ENCODE data around the gene CKAP5.
"Not testable (repeated sequence)": the region's sequence is repeated elsewhere in the genome, so short reads cannot be mapped to it uniquely, and the experiment has no call there.

The CKAP5 gene

DNA sequence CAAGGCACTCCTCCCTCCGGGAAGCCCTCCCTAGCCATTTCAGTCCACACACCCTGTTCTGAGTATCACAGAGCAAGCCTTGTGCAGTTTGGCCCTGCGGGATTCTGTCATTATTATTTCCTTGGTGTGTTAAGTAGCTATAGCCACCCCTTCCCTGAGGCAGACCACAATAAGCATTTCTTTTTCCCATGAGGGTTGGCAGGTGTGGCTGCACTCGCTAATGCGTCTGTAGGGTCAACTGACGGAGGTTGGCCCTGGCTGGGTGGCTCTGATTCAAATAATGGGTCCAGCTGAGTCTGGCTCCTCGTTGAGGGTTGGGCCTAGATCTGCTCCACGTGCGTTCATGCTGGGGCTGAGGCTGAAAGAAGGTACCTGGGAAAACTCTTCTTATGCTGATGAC is 122.0 kb downstream of the CKAP5 start:
- no peak for DNase-seq

DNA sequence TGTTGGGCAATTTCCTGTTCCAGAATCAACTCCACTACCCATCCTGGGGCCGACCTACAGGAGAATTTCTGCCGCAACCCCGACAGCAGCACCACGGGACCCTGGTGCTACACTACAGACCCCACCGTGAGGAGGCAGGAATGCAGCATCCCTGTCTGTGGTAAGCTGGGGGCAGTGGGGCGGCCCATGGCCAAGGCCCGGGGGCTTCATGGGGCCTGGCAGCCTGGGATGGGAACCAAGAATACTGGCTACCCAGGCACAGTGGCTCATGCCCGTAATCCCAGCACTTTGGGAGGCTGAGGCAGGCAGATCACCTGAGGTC is 122.8 kb downstream of the CKAP5 start:
- no peak for DNase-seq

DNA sequence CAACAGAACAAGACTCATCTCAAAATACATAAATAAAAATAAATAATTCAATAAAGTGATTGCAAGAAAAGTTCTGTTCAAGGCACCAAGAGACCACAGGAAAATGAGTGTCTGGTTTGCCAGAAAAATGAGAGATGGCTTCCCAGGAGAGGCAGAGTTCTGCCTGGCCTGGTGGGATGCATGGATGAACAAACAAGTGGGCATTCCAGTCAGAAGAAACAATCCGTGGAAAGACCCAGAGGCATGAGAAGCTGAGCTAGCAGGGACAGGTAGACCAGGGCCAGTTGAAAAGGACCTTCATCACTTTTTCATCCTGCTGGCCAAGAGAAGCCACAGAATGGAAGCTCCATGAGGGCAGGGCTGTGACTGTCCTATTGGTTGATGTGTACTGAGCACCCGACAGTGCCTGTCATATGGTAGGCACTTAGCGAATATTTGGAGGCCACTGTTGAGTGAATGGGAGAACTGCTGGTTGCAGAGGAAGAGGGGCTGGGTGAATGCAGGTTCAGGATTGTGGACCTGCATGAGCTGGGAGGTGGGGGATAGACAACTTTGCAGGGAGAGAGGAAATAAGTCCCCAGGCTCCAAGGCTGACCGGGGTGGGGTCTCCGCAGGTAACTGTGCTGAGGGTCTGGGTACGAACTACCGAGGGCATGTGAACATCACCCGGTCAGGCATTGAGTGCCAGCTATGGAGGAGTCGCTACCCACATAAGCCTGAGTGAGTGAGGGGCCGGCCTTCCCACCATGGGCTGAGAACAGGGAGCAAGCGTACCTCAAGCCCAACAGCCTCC is 123.3 kb downstream of the CKAP5 start:
- no peak for DNase-seq

DNA sequence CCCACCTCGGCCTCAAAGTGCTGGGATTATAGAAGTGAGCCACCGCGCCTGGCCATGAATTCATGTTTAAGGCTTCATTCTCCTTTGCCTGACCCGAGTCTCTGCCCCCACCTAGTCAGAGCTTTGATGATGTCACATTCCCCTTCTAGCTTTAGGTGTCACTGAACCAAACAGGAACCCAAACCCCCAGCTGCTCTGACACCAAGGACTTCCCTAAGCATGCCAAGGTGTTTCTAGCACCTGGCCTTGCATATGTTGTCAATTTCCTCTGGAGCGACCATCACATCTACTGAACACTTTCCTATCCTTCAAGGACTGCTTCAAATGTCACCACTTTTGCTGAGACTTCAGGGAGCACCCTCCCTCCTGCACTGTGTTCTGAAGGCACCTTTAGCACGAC is 124.8 kb downstream of the CKAP5 start:
- no peak for DNase-seq

DNA sequence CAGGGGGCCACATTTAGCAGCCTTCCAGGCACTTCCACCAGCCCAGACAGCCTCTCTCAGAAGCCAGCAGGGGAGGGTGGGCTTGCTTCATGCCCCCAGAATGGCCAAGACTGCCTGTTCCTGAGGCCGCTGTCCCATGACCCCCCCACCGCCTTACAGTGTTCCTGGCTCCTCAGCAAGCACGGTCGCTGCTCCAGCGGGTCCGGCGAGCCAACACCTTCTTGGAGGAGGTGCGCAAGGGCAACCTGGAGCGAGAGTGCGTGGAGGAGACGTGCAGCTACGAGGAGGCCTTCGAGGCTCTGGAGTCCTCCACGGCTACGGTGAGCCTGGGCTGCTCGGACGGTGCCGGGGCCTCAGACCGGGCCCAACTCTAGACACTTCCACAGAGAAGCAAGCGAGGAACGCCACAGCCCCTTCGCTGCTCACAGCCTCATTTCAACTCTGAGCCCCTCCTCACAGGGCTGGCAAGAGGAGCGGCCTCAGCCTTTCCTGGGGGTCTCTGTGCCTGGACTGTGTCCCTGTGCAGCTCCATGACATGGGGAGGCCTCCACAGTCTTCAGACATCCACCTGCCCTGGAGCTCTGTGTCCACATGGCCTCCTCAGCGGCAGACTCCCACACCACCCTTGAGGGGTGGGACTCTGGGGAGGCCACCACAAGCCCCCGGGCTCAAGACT is 126.4 kb downstream of the CKAP5 start:
- no peak for DNase-seq

DNA sequence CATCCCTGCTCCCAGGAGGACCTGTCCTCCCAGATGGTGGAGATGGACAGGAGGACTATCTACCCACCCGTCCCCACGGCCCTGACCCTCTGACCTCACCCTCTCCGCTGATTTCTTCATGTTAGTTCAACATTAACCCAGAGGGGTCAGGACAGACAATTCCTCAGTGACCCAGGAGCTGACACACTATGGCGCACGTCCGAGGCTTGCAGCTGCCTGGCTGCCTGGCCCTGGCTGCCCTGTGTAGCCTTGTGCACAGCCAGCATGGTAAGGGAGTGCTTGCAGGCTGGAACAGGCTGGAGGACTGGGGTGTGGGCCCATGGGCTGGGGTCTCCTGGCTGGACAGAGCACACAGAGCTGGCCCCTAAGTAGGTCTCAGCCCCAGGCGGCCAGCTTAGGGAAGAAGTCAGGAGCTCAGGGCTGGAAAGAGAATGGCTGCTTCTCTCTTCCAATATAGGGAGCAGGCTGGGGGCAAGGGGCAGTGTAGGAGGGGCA is 127.0 kb downstream of the CKAP5 start, which contains the start of gene F2:
Gene F2, plus strand, starts transcription at position 166 of the 495 bp plus-strand sequence. Its CDS starts 23 bp downstream, at position 189.
- DNase-seq = no peak

DNA sequence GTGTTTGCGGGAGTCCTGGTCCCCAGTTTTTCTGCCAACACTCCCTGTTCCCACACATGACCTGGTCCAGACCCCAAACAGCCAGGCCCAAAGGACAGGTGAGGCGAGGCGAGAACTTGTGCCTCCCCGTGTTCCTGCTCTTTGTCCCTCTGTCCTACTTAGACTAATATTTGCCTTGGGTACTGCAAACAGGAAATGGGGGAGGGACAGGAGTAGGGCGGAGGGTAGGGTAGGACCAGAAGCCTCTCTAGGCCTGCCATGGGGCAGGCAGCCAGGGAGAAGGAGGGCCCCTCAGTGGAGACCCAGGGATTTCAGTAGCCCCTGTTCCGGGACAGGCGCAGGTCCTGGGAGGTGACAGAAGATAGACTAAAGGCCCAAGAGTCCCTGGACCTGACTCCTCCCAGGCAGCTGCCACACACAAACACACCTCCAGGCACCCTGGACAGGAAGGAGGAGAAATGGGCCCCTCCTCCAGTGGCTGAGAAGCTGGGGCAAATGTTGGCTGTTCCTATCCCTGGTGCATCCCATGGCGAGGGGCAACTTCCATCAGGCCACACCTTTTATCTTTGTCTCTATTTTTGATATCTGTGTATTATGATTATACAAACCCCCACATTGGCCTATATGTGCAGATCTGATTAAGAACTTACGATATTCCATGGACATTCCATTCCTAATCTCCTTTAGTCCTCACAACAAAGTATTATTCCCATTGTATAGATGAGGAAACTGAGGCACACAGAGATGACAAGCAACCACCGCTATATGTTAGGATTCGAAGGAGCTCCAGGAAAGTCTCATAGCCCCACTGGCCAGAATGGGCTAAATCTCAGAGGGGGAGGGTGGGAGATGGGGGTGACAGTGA is 127.7 kb downstream of the CKAP5 start:
- peak; percentile 22 for DNase-seq

DNA sequence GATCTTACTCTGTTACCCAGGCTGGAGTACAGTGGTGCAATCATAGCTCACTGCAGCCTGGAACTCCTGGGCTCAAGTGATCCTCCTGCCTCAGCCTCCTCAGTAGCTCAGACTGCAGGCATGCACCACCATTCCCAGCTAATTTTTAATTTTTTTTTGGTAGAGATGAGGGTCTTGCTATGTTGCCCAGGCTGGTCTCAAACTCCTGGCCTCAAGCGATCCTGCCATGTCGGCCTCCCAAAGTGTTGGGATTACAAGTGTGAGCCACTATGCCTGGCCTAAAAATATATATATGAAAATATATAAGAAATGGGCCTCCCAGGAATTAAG is 128.3 kb downstream of the CKAP5 start:
- not testable (repeated sequence) for DNase-seq

DNA sequence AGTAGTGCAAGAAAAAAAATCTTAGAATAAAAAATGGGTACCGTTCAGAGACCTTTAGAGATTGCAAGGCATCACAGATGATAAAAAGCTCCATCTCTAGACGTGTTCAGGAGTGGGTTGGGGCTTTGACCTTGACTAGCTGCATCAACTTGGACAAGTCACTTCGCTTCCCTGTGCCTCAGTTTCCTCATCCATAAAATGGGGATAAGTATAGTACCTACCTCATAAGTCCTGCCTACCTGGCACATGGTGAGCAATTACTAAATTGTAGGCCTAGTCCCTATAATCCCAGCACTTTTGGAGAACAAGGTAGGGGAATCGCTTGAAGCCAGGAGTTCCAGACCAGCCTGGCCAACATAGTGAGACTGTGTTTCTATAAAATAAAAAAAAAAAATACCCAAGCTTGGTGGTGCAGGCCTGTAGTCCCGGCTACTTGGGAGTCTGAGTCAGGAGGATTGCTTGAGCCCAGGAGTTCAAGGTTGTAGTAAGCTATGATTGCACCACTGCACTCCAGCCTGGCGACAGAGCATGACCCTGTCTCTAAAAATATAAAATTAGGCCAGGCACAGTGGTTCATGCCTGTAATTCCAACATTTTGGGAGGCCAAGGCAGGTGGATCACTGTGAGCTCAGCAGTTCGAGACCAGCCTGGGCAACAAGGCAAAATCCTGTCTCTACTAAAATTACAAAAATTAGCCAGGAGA is 133.1 kb downstream of the CKAP5 start:
- no peak for DNase-seq

DNA sequence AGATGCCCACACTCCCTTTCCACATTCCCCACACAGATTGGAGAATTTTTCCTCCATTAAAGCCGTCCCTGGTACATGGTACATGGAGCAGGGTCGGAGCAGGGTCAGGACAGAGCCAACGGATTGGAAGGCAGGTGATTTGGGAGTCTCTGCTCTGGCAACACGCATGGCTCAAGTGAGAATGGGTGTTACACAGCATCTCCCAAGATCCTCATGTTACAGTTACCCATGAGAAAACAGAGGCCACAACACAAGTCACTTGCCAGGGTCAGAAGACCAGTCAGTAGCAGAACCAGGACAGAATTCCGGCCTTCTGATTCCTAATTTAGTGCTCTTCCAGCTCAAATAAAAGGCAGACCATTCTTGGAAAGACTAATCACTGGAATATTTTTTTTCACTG is 134.8 kb downstream of the CKAP5 start:
- no peak for DNase-seq

DNA sequence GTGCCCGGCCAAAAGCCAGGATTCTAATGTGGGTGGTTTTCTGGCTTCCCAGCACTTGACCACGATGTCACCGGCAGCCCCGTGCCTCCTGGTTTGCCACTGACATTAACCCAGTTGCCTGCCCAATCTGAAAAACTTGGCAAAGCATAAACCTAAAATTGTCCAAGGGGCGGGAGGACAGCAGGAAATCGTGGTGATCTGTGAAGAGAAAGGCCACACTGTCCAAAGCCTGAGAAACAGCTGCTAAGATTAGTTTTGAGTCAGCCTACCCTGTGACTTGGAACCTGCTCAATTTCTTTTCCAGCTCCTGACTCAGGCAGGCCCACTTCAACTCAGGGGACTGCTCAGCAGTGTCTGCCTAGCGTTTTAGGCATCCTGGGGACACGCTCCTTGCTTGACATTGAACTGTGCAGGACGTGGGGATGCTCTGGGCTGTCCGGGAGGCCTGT is 135.2 kb downstream of the CKAP5 start:
- peak; percentile 82 for DNase-seq

DNA sequence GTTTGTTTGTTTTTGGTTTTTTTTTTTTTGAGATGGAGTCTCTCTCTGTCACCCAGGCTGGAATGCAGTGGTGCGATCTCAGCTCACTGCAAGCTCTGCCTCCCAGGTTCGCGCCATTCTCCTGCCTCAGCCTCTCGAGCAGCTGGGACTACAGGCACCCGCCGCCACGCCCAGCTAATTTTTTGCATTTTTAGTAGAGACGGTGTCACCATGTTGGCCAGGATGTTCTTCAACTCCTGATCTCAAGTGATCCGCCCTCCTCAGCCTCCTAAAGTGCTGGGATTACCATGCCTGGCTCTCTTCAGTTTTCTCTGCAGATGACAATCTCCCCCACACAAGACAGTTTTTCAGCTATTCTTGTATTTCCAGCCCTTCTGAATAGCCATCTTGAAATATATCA is 136.7 kb downstream of the CKAP5 start:
- not testable (repeated sequence) for DNase-seq

DNA sequence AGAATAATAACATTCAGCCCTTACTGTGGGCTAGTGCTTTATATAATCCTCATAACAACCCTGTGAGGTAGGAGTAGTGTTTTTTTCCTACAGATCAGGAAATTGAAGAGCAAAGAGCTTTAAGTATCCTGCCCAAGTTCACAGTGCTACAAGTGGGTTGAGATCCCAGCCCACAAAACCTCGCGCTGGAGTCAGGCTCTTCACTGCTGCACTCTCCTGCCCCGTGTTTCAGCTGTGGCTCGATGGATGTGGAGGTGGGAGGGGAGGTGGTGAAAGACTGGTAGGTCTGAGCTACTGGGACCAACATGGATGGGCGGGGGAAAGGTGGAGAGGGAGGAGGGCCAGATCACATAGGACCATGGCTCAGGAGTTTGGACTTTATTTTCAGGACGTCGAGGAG is 139.2 kb downstream of the CKAP5 start:
- no peak for DNase-seq

DNA sequence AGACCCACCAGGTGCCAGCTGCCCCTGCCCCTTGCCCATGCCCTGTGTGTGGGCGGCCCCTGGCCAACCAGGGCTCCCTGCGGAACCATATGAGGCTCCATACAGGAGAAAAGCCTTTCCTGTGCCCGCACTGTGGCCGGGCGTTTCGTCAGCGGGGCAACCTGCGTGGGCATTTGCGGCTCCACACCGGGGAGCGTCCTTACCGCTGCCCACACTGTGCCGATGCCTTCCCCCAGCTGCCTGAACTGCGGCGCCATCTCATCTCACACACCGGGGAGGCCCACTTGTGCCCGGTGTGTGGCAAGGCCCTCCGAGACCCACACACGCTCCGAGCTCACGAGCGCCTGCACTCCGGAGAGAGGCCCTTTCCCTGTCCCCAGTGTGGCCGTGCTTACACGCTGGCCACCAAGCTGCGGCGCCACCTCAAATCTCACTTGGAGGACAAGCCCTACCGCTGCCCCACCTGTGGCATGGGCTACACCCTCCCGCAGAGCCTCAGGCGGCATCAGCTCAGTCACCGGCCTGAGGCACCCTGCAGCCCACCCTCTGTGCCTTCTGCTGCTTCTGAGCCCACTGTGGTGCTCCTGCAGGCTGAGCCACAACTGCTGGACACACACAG is 140.9 kb downstream of the CKAP5 start:
- DNase-seq = no peak

DNA sequence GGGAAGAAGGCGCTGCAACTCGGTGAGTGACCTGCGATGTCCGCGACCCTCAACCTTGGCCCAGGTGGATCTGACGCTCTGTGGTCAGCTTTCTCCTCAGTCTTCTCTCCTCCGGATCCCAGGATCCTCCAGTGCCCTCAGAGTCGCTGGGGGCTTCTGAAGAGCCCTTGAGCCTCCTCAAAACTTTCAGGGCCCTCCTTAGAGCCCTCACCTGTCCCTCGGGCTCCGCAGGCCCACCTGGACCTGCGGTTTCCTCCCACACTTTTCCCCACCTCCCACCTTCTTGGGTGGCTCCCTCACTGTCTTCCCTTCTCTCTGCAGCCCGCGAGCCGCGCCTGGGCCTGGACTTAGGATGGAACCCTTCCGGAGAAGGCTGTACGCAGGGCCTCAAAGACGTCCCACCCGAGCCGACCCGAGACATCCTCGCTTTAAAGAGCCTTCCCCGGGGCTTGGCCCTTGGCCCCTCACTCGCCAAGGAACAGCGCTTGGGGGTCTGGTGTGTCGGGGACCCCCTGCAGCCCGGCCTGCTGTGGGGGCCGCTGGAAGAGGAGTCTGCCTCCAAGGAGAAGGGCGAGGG is 144.9 kb downstream of the CKAP5 start:
- no peak for DNase-seq

DNA sequence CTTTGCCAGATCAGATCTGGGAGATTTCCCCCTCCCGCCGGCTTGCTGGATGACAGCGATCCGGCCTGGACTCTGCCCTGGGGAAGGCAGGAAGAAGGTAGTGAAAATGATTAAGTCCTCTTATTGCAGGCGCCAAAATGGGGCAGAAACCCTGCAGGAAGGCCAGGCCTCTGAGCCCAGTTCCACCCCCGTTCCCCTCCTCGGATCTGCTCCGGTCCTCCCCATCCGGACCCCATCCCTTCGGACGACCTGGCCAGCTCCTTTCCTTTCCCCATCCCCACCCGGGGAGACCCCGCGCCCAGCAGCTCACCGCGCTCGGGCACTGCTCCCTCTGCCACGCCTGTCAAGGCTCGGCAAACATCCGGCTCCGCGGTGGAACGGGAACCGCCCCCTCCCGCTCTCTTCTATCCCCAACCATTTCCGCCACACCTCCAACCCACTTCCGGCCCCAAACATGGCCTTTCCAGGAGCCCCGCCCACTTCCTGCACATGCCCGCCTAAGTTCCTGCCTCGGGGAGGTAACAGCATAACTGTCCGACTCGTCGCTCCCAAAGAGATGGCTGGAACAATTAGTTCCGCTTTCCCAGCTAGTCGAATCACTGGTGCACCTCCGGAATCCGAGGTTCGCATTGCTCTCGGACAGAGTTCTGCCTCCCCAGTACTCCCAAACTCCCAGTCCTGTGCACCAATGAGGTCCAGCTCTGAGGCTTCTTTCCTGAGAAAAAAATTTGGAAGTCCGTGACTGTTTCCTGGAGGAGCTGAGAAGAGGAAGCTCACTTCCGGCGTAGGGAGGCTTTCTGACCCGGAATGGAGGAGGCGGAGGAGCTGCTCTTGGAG is 145.6 kb downstream of the CKAP5 start, which contains the start of the genes ARHGAP1 and ZNF408:
Gene ARHGAP1, minus strand, starts transcription at position 379 of the 837 bp plus-strand sequence. CDS start 4,512 bp downstream, outside the sequence.
Gene ZNF408, plus strand, starts transcription at position 791 of the 837 bp plus-strand sequence. Its CDS starts 17 bp downstream, at position 808.
- DNase-seq = peak; percentile 99

DNA sequence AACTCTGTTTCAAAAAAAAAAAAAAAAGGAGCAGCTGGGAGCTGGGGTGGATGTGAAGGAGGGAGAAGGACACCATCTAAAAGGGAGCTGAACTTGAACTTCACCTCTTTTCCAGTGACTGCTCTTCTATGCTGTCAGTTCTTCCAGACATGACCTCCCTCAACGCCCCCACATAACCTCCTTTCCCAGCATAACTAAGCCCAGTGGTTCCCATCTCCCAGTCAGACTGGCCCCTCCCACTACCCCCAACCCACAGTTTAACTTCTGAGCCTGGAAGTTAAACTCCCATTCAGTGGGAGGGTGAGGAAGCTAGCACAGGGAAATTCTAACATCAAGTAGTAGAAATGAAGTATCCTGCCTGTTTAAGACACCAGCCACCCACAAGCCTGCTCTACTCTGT is 147.5 kb downstream of the CKAP5 start:
- DNase-seq = no peak

DNA sequence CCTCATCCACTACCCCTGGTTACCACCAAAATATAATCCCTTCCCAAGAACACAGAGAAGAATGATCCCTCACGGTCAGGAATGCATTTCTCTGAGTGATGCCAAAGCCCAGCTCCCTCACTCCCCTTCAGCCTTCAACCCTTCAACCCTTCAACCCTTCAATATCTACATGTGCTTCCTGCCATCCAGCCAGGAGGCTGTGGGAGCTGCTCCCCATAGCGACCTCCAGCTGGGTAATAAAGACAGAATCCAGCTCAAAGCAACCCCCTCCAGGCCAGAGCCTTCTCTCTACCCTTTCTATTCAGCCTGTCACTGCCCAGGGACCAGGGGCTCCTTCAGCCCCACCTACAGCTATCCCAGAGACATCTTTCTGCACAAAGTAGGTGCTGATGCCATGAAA is 148.4 kb downstream of the CKAP5 start:
- no peak for DNase-seq

DNA sequence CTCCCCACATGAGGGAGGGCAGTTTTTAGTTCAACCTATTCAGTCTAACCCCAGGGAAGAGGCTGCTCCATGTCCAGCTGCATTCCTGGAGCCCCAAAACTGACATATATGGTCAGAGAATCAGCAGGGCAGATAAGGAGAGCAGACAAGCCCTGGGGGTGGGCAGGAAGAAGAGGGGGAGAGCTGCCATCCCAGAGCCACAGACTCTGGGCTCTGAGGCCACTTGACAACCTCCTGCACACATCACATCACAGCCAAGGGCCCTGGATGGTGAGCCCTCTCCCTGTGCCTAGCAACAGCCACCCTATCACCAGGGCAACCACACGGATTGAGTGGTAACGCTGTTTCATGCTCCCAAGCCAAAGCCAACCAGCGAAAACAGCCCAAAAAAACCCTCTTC is 148.8 kb downstream of the CKAP5 start:
- no peak for DNase-seq

DNA sequence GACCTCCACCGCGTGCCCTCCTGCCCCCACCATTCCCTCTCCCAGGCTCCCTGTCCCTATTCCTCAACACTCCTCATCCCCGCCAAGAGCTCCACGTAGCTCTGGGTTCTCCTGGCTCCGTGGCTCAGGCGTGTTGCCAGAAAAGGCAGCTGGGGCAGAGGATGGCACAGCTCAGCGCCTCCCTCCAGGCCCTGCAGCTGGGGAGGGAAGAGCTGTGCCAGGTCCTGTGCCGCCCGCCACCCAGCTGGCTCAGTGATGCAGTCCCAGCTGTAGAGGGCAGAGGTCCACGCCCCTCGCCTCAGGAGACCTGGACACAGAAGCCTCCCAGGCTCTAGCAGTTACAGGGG is 149.9 kb downstream of the CKAP5 start:
- no peak for DNase-seq
